NCI-H526 treated with DMSO at 0.1 percent for 48 hours (cell line): ENCODE measurements around the gene NPTXR.

Experiments used
- DNase-seq: peaks from one replicate; lab custom pipeline; 2025; lab: John Stamatoyannopoulos, UW

The NPTXR gene

GRCh38 chr22:38796262-38796957 lies 47.4 kb downstream of the NPTXR start:
- DNase-seq = no peak

GRCh38 chr22:38795569-38795968 lies 48.3 kb downstream of the NPTXR start:
- no peak for DNase-seq

GRCh38 chr22:38793721-38794466 lies 49.9 kb downstream of the NPTXR start, which contains the start of gene DNAL4:
Gene DNAL4, minus strand, starts transcription at chr22:38794143. Its CDS starts 11,412 bp downstream, at chr22:38782731.
- peak; percentile 92 for DNase-seq

- no peak for DNase-seq
Measured at GRCh38 chr22:38793317-38793716, 50.5 kb downstream of the NPTXR start.

GRCh38 chr22:38792833-38793232 lies 51.0 kb downstream of the NPTXR start:
- no peak for DNase-seq

- no peak for DNase-seq
Measured at GRCh38 chr22:38789606-38790005, 54.2 kb downstream of the NPTXR start.

GRCh38 chr22:38788846-38789245 lies 55.0 kb downstream of the NPTXR start:
- DNase-seq = no peak

GRCh38 chr22:38788021-38788816 lies 55.6 kb downstream of the NPTXR start:
- no peak for DNase-seq

- no peak for DNase-seq
Measured at GRCh38 chr22:38786631-38787030, 57.2 kb downstream of the NPTXR start.

- no peak for DNase-seq
Measured at GRCh38 chr22:38784856-38785255, 59.0 kb downstream of the NPTXR start.

- DNase-seq = no peak
Measured at GRCh38 chr22:38784035-38784434, 59.8 kb downstream of the NPTXR start.

- no peak for DNase-seq
Measured at GRCh38 chr22:38783095-38783615, 60.7 kb downstream of the NPTXR start.

- DNase-seq = no peak
Measured at GRCh38 chr22:38782402-38783094, 61.3 kb downstream of the NPTXR start.

GRCh38 chr22:38781033-38781432 lies 62.8 kb downstream of the NPTXR start:
- DNase-seq = no peak

GRCh38 chr22:38777087-38777671 lies 66.6 kb downstream of the NPTXR start:
- no peak for DNase-seq

GRCh38 chr22:38776086-38776485 lies 67.7 kb downstream of the NPTXR start:
- no peak for DNase-seq

- no peak for DNase-seq
Measured at GRCh38 chr22:38775656-38776055, 68.2 kb downstream of the NPTXR start.

- DNase-seq = no peak
Measured at GRCh38 chr22:38774496-38775166, 69.2 kb downstream of the NPTXR start.

- DNase-seq = no peak
Measured at GRCh38 chr22:38773363-38773946, 70.4 kb downstream of the NPTXR start.

GRCh38 chr22:38772623-38772873 lies 71.3 kb downstream of the NPTXR start:
- no peak for DNase-seq
